ENCODE results near the gene ZNF627.

DNA sequence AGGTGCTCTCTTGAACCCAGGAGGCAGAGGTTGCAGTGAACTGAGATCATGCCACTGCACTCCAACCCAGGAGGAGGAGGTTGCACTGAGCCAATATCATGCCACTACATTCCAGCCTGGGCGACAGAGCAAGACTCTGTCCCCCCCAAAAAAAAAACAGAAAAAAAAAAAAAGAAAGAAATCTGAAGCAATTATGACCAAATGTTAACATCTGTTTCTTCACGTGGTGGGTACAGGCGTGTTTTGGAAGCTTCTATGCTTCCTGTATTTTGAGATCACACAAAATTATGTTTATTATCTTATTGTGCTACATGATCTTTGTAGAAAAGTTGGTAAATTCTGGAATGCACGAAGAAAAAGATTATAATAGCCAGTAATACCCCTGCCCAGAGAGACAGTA, 17.2 kb upstream of the ZNF627 start:
- TF ChIP-seq, protein P1, sequence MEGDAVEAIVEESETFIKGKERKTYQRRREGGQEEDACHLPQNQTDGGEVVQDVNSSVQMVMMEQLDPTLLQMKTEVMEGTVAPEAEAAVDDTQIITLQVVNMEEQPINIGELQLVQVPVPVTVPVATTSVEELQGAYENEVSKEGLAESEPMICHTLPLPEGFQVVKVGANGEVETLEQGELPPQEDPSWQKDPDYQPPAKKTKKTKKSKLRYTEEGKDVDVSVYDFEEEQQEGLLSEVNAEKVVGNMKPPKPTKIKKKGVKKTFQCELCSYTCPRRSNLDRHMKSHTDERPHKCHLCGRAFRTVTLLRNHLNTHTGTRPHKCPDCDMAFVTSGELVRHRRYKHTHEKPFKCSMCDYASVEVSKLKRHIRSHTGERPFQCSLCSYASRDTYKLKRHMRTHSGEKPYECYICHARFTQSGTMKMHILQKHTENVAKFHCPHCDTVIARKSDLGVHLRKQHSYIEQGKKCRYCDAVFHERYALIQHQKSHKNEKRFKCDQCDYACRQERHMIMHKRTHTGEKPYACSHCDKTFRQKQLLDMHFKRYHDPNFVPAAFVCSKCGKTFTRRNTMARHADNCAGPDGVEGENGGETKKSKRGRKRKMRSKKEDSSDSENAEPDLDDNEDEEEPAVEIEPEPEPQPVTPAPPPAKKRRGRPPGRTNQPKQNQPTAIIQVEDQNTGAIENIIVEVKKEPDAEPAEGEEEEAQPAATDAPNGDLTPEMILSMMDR (IDR thresholded peaks at IDR 0.05) = no peak
- no peak for TF ChIP-seq POLR2A (IDR thresholded peaks at IDR 0.05)
- TF ChIP-seq EP300 (IDR thresholded peaks at IDR 0.05) = no peak

Data from tibial nerve (tissue), 4 donors.